Smooth muscle cell of the pulmonary artery (primary cell): ENCODE measurements around the gene CSRP1. TPM values are rescaled to one million over a fixed set of nuclear protein-coding genes. Genes with fewer than 3 reads are reported as not detected.

ENCODE experiments used
- total RNA-seq: library from RNA; depleted of rRNA; stranded (reverse); fragments of >200 nt; gene quantifications from 2 replicates; pipeline ENCODE4 v1.2.3, GENCODE V29; 2014

Gene CSRP1
- 424 and 452 TPM in 2 replicates for total RNA-seq

GRCh38 chr1:201506557-201507359 lies at the start of gene CSRP1:
CSRP1 (minus strand) TSS chr1:201507123; CDS start chr1:201496303, 10,820 bp downstream.

GRCh38 chr1:201538612-201539551 lies 32.0 kb upstream of the CSRP1 start, which contains the start of gene NAV1:
NAV1 (plus strand) TSS chr1:201539127; CDS start chr1:201622885, 83,758 bp downstream.

GRCh38 chr1:201468844-201469644 lies 37.9 kb downstream of the CSRP1 start, which contains the start of gene PHLDA3:
PHLDA3 (minus strand) TSS chr1:201469188; CDS start chr1:201468786, 402 bp downstream.

Other genes with a start within 250 kb of the CSRP1 start
- 0.13 and 0.30 TPM in 2 replicates for gene PKP1, start 223.6 kb downstream of the CSRP1 start, total RNA-seq
- under 0.01 TPM in 1 of 2 replicates, not detected in the other for gene TNNT2, start 129.4 kb downstream of the CSRP1 start, total RNA-seq
- 0.07 TPM in 1 of 2 replicates, not detected in the other for gene LAD1, start 107.8 kb downstream of the CSRP1 start, total RNA-seq
- gene TNNI1, start 85.4 kb downstream of the CSRP1 start, total RNA-seq, result 0.03 TPM in 1 of 2 replicates, not detected in the other
- 94.6 and 176 TPM in 2 replicates for gene PHLDA3, start 37.9 kb downstream of the CSRP1 start, total RNA-seq
- gene NAV1, start 32.0 kb upstream of the CSRP1 start, total RNA-seq, result 89.2 and 115 TPM in 2 replicates